ENCODE measurements around the gene DNAJC5G.
"Not testable (repeated sequence)": the region's sequence is repeated elsewhere in the genome, so short reads cannot be mapped to it uniquely, and the experiment has no call there.

DNAJC5G gene

GRCh38 chr2:27281855-27282559 lies 6.8 kb downstream of the DNAJC5G start, which contains the start of gene TRIM54:
Gene TRIM54 (plus strand): TSS chr2:27282429. CDS start chr2:27282732, 303 bp downstream.
- no peak for DNase-seq

- DNase-seq, result no peak
Observed at GRCh38 chr2:27282892-27283291, 7.7 kb downstream of the DNAJC5G start.

- no peak for DNase-seq
Observed at GRCh38 chr2:27284996-27285395, 9.8 kb downstream of the DNAJC5G start.

GRCh38 chr2:27285481-27285880 lies 10.2 kb downstream of the DNAJC5G start:
- DNase-seq, result no peak

- no peak for DNase-seq
Observed at GRCh38 chr2:27288610-27289009, 13.4 kb downstream of the DNAJC5G start.

GRCh38 chr2:27290549-27290948 lies 15.3 kb downstream of the DNAJC5G start:
- no peak for DNase-seq

- no peak for DNase-seq
Observed at GRCh38 chr2:27291865-27292264, 16.6 kb downstream of the DNAJC5G start.

GRCh38 chr2:27294928-27295327 lies 19.7 kb downstream of the DNAJC5G start:
- DNase-seq, result no peak

- DNase-seq, result no peak
Observed at GRCh38 chr2:27296481-27296880, 21.2 kb downstream of the DNAJC5G start.

GRCh38 chr2:27297195-27297594 lies 22.0 kb downstream of the DNAJC5G start:
- DNase-seq, result no peak

- DNase-seq, result no peak
Observed at GRCh38 chr2:27298391-27299080, 23.3 kb downstream of the DNAJC5G start.

GRCh38 chr2:27300606-27301005 lies 25.4 kb downstream of the DNAJC5G start:
- DNase-seq, result not testable (repeated sequence)

- DNase-seq, result peak; percentile 85
Observed at GRCh38 chr2:27303093-27304025, 28.1 kb downstream of the DNAJC5G start.

- no peak for DNase-seq
Observed at GRCh38 chr2:27304488-27305240, 29.4 kb downstream of the DNAJC5G start.

- DNase-seq, result no peak
Observed at GRCh38 chr2:27305516-27305915, 30.3 kb downstream of the DNAJC5G start.

GRCh38 chr2:27306136-27306535 lies 30.9 kb downstream of the DNAJC5G start:
- DNase-seq, result no peak

- peak; percentile 28 for DNase-seq
Observed at GRCh38 chr2:27306573-27307286, 31.5 kb downstream of the DNAJC5G start.

- no peak for DNase-seq
Observed at GRCh38 chr2:27307287-27307544, 32.0 kb downstream of the DNAJC5G start.

- DNase-seq, result peak; percentile 16
Observed at GRCh38 chr2:27307545-27308358, 32.5 kb downstream of the DNAJC5G start.

- peak; percentile 28 for DNase-seq
Observed at GRCh38 chr2:27308359-27308881, 33.2 kb downstream of the DNAJC5G start, which contains the start of gene UCN. Gene UCN (minus strand): TSS chr2:27308445. CDS start chr2:27307895, 550 bp downstream.

GRCh38 chr2:27309651-27310050 lies 34.4 kb downstream of the DNAJC5G start:
- DNase-seq, result no peak
